ENCODE data around the gene MAS1. TPM values are rescaled to one million over a fixed set of nuclear protein-coding genes. Genes with fewer than 3 reads are reported as not detected.

MAS1 gene
- total and polyA plus RNA-seq, 2 donors (not counting 3 experiments of a cell fraction or from before 2014, with no cell fraction given): not detected

GRCh38 chr6:159898519-159898918, 7.7 kb downstream of the MAS1 start:
- no peak for DNase-seq (ENCODE audit: low read depth, low spot score)
- no peak overlapping the region for H3K27ac ChIP-seq (ENCODE audit: insufficient read depth, low read depth, low read length)
- CTCF ChIA-PET: no interaction called here
- no peak overlapping the region for H2AFZ ChIP-seq (ENCODE audit: low read depth, low read length)
- no peaks in the 10 kb centered on the region for H3K4me1 ChIP-seq (ENCODE audit: control insufficient read depth, extremely low read depth, insufficient read depth, low read length)
- no peaks in the 10 kb centered on the region for H3K9me3 ChIP-seq (replicated peaks; ENCODE audit: control insufficient read depth, insufficient read depth, low read length)
- no peaks in the 10 kb centered on the region for H3K79me2 ChIP-seq (ENCODE audit: control insufficient read depth, insufficient read depth, low read length)
- no peaks in the 10 kb centered on the region for H3K9me1 ChIP-seq (replicated peaks; ENCODE audit: control insufficient read depth, extremely low read depth, insufficient read depth, low read length)
- intact Hi-C loops (cut with micrococcal nuclease): no loop called here
- TF ChIP-seq POLR2A (IDR thresholded peaks at IDR 0.05; ENCODE audit: low read depth, low read length): no peak
- TF ChIP-seq MAX (IDR thresholded peaks at IDR 0.05; ENCODE audit: insufficient read depth, insufficient read length): no peak
- no peak for TF ChIP-seq EZH2 (IDR thresholded peaks at IDR 0.05; ENCODE audit: borderline replicate concordance, low read depth, low read length, severe bottlenecking)
- no peak for TF ChIP-seq FOS (IDR thresholded peaks at IDR 0.05; ENCODE audit: borderline replicate concordance, insufficient read depth, low read length)
- no peak for TF ChIP-seq POLR2AphosphoS5 (IDR thresholded peaks at IDR 0.05; ENCODE audit: insufficient read depth, low read depth, low read length)
- no peak for TF ChIP-seq JUN (IDR thresholded peaks at IDR 0.05; ENCODE audit: borderline replicate concordance, insufficient read depth, insufficient read length, low read depth)
- no peak for TF ChIP-seq GATA2 (IDR thresholded peaks at IDR 0.05; ENCODE audit: insufficient read depth, insufficient read length, low read depth, low read length)
- no peak for TF ChIP-seq MYC (IDR thresholded peaks at IDR 0.05; ENCODE audit: low read depth, low read length)
- no peak for TF ChIP-seq CTCF (IDR thresholded peaks at IDR 0.05; ENCODE audit: extremely low read depth in 1 of 2, insufficient read depth in 1 of 2, low read depth in 1 of 2, low read length in 2 of 2)
- no peak overlapping the region for H3K9ac ChIP-seq (replicated peaks; ENCODE audit: extremely low read depth, insufficient read depth, low read length)
- no peaks in the 10 kb centered on the region for H3K27me3 ChIP-seq (ENCODE audit: control insufficient read depth in 2 of 2, insufficient read depth in 2 of 2, low read length in 2 of 2)
- H4K20me1 ChIP-seq (replicated peaks; ENCODE audit: control insufficient read depth, extremely low read depth, insufficient read depth, low read length): no peaks in the 10 kb centered on the region
- FAIRE-seq: no peak
- no peaks in the 10 kb centered on the region for H3K36me3 ChIP-seq (ENCODE audit: control insufficient read depth in 2 of 2, extremely low read depth in 1 of 2, insufficient read depth in 2 of 2, low read length in 2 of 2)
- no peak overlapping the region for H3K4me2 ChIP-seq (ENCODE audit: insufficient read depth, low read length)
- dilution Hi-C loops (cut with MboI; ENCODE audit: extremely low pct_ligation_motif_present, low sequenced_read_pairs): no loop called here
- POLR2A ChIA-PET: no interaction called here
- H3K4me3 ChIP-seq (replicated peaks in 1 of 3; ENCODE audit: insufficient read depth in 1 of 3, low read depth in 1 of 3, low read length in 3 of 3): no peak overlapping the region
- BruUV-seq (replicated peaks): no TSS peak
